Endothelial cell (in vitro differentiated cells): ENCODE results near the gene SPIN2A. TPM values are rescaled to one million over a fixed set of nuclear protein-coding genes. Genes with fewer than 3 reads are reported as not detected.
"Not testable (repeated sequence)": the region's sequence is repeated elsewhere in the genome, so short reads cannot be mapped to it uniquely, and the experiment has no call there.

Experiments
- DNase-seq: peaks from one replicate; pipeline ENCODE4 v3.0.0; 2021; ENCODE audit warnings: low spot score
- H3K27ac Mint-ChIP-seq: one replicate; pipeline ENCODE4 v1.8.0; 2021; ENCODE audit warnings: mixed read lengths, inconsistent platforms; ENCODE audit not compliant: unreplicated experiment
- H3K27me3 Mint-ChIP-seq: one replicate; pipeline ENCODE4 v1.8.0; 2021; ENCODE audit warnings: mild to moderate bottlenecking, moderate library complexity, mixed read lengths, inconsistent platforms; ENCODE audit not compliant: unreplicated experiment
- H3K36me3 Mint-ChIP-seq: one replicate; pipeline ENCODE4 v1.8.0; 2021; ENCODE audit warnings: mild to moderate bottlenecking, low read depth, mixed read lengths, inconsistent platforms; ENCODE audit not compliant: unreplicated experiment
- H3K4me1 Mint-ChIP-seq: one replicate; pipeline ENCODE4 v1.8.0; 2021; ENCODE audit warnings: mild to moderate bottlenecking, mixed read lengths, inconsistent platforms; ENCODE audit not compliant: unreplicated experiment
- H3K4me3 Mint-ChIP-seq: one replicate; pipeline ENCODE4 v1.8.0; 2021; ENCODE audit warnings: mild to moderate bottlenecking, mixed read lengths, inconsistent platforms; ENCODE audit not compliant: unreplicated experiment
- H3K9me3 Mint-ChIP-seq: one replicate; pipeline ENCODE4 v1.8.0; 2021; ENCODE audit warnings: mixed read lengths, inconsistent platforms; ENCODE audit not compliant: unreplicated experiment
- total RNA-seq: library from RNA; stranded (reverse); fragmentation: NEBNext Ultra II Directional; extraction: Animal tissue kit (Norgen Biotek cat#: 25700); gene quantifications from one replicate; pipeline ENCODE4 v1.2.1, GENCODE V29; 2021; ENCODE audit not compliant: unreplicated experiment
- TF ChIP-seq, protein P1 (sequence below): fragments of 200-600 bp; sonication (generic); IDR thresholded peaks from one replicate; pipeline ENCODE4 v1.5.0; 2021; ENCODE audit warnings: antibody characterized with exemption; ENCODE audit not compliant: unreplicated experiment

The SPIN2A gene
- total RNA-seq, 1 donor from 2014 or later, result 1.6 TPM

DNA sequence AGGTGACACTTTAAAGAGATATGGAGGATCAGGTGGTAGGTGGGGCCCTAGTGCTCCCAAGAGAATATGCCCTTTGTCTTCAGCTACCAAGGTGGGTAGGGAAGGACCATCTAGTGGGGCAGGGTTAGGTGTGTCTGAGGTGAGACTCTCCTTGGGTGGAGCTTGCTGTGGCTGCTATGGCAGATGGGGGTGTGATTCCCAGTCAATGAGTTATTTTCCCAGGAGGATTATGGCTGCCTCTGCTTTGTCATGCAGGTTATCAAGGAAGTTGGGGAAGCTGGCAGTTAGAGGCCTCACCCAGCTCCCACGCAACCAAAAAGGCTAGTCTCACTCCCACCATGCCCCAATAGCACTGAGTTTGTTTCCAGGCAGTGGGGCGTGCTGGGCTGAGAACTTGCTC lies 18.0 kb upstream of the SPIN2A start:
- DNase-seq, result no peak
- Mint-ChIP-seq H3K36me3 (peaks cover 9% of the 10 kb centered on the region), H3K4me3 (no peak overlapping the region), H3K27ac (no peak overlapping the region), H3K4me1 (peaks cover 8% of the 10 kb centered on the region), H3K27me3 (no peaks in the 10 kb centered on the region), H3K9me3 (peaks cover 4% of the 10 kb centered on the region)
- TF ChIP-seq, protein P1, sequence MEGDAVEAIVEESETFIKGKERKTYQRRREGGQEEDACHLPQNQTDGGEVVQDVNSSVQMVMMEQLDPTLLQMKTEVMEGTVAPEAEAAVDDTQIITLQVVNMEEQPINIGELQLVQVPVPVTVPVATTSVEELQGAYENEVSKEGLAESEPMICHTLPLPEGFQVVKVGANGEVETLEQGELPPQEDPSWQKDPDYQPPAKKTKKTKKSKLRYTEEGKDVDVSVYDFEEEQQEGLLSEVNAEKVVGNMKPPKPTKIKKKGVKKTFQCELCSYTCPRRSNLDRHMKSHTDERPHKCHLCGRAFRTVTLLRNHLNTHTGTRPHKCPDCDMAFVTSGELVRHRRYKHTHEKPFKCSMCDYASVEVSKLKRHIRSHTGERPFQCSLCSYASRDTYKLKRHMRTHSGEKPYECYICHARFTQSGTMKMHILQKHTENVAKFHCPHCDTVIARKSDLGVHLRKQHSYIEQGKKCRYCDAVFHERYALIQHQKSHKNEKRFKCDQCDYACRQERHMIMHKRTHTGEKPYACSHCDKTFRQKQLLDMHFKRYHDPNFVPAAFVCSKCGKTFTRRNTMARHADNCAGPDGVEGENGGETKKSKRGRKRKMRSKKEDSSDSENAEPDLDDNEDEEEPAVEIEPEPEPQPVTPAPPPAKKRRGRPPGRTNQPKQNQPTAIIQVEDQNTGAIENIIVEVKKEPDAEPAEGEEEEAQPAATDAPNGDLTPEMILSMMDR, result no peak

DNA sequence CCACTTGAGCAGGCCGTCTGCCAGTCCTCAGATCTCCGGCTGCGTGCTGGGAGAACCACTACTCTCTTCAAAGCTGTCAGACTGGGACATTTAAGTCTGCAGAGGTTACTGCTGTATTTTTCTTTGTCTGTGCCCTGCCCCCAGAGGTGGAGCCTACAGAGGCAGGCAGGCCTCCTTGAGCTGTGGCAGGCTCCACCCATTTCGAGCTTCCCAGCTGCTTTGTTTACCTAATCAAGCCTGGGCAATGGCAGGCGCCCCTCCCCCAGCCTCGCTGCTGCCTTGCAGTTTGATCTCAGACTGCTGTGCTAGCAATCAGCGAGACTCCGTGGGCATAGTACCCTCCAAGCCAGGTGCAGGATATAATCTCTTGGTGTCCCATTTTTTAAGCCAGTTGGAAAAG lies 15.0 kb upstream of the SPIN2A start:
- H3K4me1 Mint-ChIP-seq, H3K9me3 Mint-ChIP-seq, H3K4me3 Mint-ChIP-seq, H3K36me3 Mint-ChIP-seq, DNase-seq, H3K27me3 Mint-ChIP-seq, H3K27ac Mint-ChIP-seq: not testable (repeated sequence)

DNA sequence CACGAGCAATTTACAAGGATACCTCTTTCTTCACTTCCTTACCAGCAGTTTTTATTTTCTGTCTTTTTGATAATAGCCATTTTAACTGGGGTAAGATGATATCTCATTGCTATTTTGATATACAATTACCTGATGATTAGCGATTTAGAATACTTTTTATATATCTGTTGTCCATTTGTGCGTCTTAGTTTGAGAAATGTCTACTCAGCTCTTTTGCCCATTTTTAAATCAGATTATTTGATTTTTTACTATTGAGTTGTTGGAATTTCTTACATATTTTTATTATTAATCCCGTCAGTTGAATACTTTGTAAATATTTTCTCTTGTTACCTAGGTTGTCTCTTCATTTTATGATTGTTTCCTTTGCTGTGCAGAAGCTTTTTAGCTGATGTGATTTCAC lies 1.5 kb upstream of the SPIN2A start:
- TF ChIP-seq, protein P1, result no peak
- Mint-ChIP-seq H3K36me3 (peaks cover 6% of the 10 kb centered on the region), H3K27ac (no peak overlapping the region), H3K27me3 (no peaks in the 10 kb centered on the region), H3K9me3 (no peaks in the 10 kb centered on the region), H3K4me3 (no peak overlapping the region), H3K4me1 (peaks cover 4% of the 10 kb centered on the region)
- DNase-seq, result no peak

DNA sequence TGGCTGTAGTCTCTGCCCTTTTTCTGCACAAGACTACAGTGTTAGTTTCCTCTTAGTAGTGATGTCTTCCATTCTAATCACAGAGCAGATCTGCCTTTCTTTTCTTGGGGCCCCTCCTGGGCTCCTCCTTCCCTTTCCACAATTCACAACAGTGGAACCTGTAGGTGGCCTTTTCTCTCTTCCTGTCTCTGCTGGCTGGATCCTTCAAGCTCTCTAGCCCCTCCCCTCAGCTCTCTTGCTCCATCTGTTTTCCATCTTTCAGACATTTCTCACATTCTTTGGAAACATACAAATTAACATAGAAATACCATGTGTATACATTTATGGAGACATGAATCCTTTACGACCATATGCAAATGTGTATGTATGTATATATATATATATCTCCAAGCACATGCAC lies 304 bp upstream of the SPIN2A start:
- TF ChIP-seq, protein P1, result no peak
- no peaks in the 10 kb centered on the region for H3K9me3 Mint-ChIP-seq
- no peak for DNase-seq
- H3K4me3 Mint-ChIP-seq, result peak overlapping the region; percentile 81
- no peaks in the 10 kb centered on the region for H3K27me3 Mint-ChIP-seq
- H3K27ac Mint-ChIP-seq, result peak overlapping the region; percentile 84
- peaks cover 4% of the 10 kb centered on the region for H3K4me1 Mint-ChIP-seq
- H3K36me3 Mint-ChIP-seq, result peaks cover 6% of the 10 kb centered on the region

DNA sequence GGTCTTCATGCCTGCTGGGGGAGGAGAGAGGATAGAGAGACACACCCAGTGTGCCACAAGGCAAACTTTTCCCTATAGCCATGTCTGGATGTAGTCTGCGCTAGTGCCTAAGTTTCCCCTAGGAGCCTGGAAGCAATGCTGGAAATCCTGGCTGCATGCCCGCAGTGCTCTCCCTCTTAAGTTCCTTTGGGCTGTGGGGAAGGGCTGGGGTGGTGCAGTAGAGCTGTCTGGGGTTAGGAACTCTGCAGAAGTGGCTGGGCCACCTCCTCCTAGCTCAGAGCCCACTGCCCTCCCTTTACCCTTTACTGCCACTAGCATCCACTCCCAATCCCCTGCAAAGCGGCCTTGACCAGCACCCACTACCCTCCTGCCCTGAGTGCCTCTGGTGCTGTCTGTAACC lies 608 bp downstream of the SPIN2A start:
- not testable (repeated sequence) for H3K27ac Mint-ChIP-seq, H3K36me3 Mint-ChIP-seq, H3K4me1 Mint-ChIP-seq, DNase-seq, H3K9me3 Mint-ChIP-seq, H3K27me3 Mint-ChIP-seq, H3K4me3 Mint-ChIP-seq

DNA sequence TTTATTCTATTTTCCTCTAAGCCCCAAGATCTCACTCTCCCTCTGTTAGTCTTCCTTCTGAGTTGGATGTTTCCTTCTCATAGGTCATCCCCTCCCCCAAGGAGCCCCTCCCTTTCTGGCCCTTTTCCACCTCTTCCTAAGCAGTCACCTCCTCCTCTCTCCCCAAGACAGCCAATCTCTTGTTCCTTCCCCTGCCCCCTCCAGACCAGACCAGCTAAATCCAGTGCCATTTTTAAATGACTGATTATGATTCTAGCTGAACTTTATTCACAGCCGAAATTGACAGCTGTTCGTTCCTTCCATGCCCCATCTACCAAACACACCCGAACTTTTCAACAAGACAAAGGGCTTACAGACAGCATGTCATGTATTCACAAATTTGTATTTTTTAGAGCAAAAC lies 1.9 kb downstream of the SPIN2A start:
- H3K27me3 Mint-ChIP-seq, result no peaks in the 10 kb centered on the region
- peaks cover 10% of the 10 kb centered on the region for H3K36me3 Mint-ChIP-seq
- H3K4me1 Mint-ChIP-seq, result peaks cover 4% of the 10 kb centered on the region
- H3K4me3 Mint-ChIP-seq, result no peak overlapping the region
- DNase-seq, result no peak
- H3K9me3 Mint-ChIP-seq, result no peaks in the 10 kb centered on the region
- TF ChIP-seq, protein P1, result no peak
- H3K27ac Mint-ChIP-seq, result no peak overlapping the region
